Liver (tissue), 9 donors: Measurements from ENCODE around the gene RNU2-63P. TPM values are rescaled to one million over a fixed set of nuclear protein-coding genes. Genes with fewer than 3 reads are reported as not detected.

ENCODE experiments used
- DNase-seq: peaks from one replicate; pipeline ENCODE4 v3.0.0-alpha.2; 2017; ENCODE audit warnings: low spot score
- H3K27ac ChIP-seq, 2 donors: one replicate each; pipeline ENCODE4 v1.7.0; 2013; ENCODE audit warnings: inconsistent platforms in 2 of 2, low read length in 2 of 2, control low read depth in 1 of 2, low read depth in 1 of 2, mild to moderate bottlenecking in 1 of 2
- H3K27me3 ChIP-seq, 4 donors: one replicate each; pipeline versions ENCODE4 v1.6.1 to v1.7.0; 2013; ENCODE audit warnings: low read length in 3 of 4, inconsistent platforms in 1 of 4, mild to moderate bottlenecking in 1 of 4, moderate library complexity in 1 of 4; ENCODE audit not compliant: control insufficient read depth in 4 of 4, insufficient read depth in 4 of 4
- H3K36me3 ChIP-seq, 4 donors: one replicate each; pipeline versions ENCODE4 v1.6.1 to v1.7.0; 2013; ENCODE audit warnings: low read length in 3 of 4, mild to moderate bottlenecking in 3 of 4, low read depth in 1 of 4, moderate library complexity in 1 of 4; ENCODE audit not compliant: control insufficient read depth in 4 of 4, insufficient read depth in 3 of 4
- H3K4me1 ChIP-seq, 4 donors: one replicate each; pipeline versions ENCODE4 v1.6.1 to v1.7.0; 2013; ENCODE audit warnings: low read length in 3 of 4, mild to moderate bottlenecking in 3 of 4, moderate library complexity in 1 of 4; ENCODE audit not compliant: control insufficient read depth in 4 of 4, insufficient read depth in 4 of 4
- H3K4me3 ChIP-seq, 3 donors: one replicate each; pipeline versions ENCODE4 v1.6.1 to v1.7.0; 2013; ENCODE audit warnings: low read length in 3 of 3, control low read depth in 1 of 3, low read depth in 1 of 3, mild to moderate bottlenecking in 1 of 3
- H3K9ac ChIP-seq, 2 donors: one replicate each; pipeline ENCODE4 v1.7.0; 2013; ENCODE audit warnings: low read length in 2 of 2, mild to moderate bottlenecking in 2 of 2, moderate library complexity in 2 of 2, control low read depth in 1 of 2, low read depth in 1 of 2
- H3K9me3 ChIP-seq, 4 donors: one replicate each; pipeline versions ENCODE4 v1.6.1 to v1.7.0; 2013; ENCODE audit warnings: low read length in 3 of 4; ENCODE audit not compliant: control insufficient read depth in 4 of 4
- CTCF ChIP-seq: fragments of 150-350 bp; IDR thresholded peaks from 2 replicates; pipeline ENCODE4 v1.5.1; 2017; ENCODE audit warnings: improper control_type of control experiment, low read depth, low read length; ENCODE audit not compliant: missing input control
- FOXA1 ChIP-seq: IDR thresholded peaks from 2 replicates; pipeline ENCODE4 v1.6.1; 2016; ENCODE audit warnings: antibody characterized with exemption
- FOXA2 ChIP-seq: IDR thresholded peaks from 2 replicates; pipeline ENCODE4 v1.6.1; 2016; ENCODE audit warnings: antibody characterized with exemption
- GABPA ChIP-seq, 2 donors: IDR thresholded peaks in 1 of 2; conservative IDR thresholded peaks in 1 of 2; 2 replicates each; pipeline ENCODE4 v1.6.1; 2016; ENCODE audit warnings: antibody characterized with exemption in 2 of 2, mild to moderate bottlenecking in 1 of 2, moderate library complexity in 1 of 2
- MAX ChIP-seq: IDR thresholded peaks from 2 replicates; pipeline ENCODE4 v1.6.1; 2016; ENCODE audit warnings: antibody characterized with exemption
- NR2F2 ChIP-seq: IDR thresholded peaks from 2 replicates; pipeline ENCODE4 v1.6.1; 2016; ENCODE audit warnings: antibody characterized with exemption
- REST ChIP-seq: IDR thresholded peaks from 2 replicates; pipeline ENCODE4 v1.6.1; 2016; ENCODE audit warnings: antibody characterized with exemption, mild to moderate bottlenecking
- RXRA ChIP-seq, 2 donors: IDR thresholded peaks; 2 replicates each; pipeline ENCODE4 v1.6.1; 2017 to 2018; ENCODE audit warnings: antibody characterized with exemption in 2 of 2, mild to moderate bottlenecking in 1 of 2
- TAF1 ChIP-seq: conservative IDR thresholded peaks from 2 replicates; pipeline ENCODE4 v1.6.1; 2016; ENCODE audit warnings: antibody characterized with exemption, mild to moderate bottlenecking
- YY1 ChIP-seq: IDR thresholded peaks from 2 replicates; pipeline ENCODE4 v1.6.1; 2016; ENCODE audit warnings: antibody characterized with exemption, mild to moderate bottlenecking
- ZBTB33 ChIP-seq: IDR thresholded peaks from 2 replicates; pipeline ENCODE4 v1.6.1; 2016; ENCODE audit warnings: antibody characterized with exemption
- WGBS: extraction: QIAGEN DNeasy Blood & Tissue Kit; methylation state at CpG from one replicate; pipeline ENCODE4 v1.1.7; 2013; 5-methylcytosine and 5-hydroxymethylcytosine counted together
- polyA plus RNA-seq, 2 donors: library from polyadenylated mRNA; stranded (reverse) in 1 of 2; unstranded in 1 of 2; fragments of 200-250 nt in 1 of 2; fragments of >200 nt in 1 of 2; fragmentation: Nextera tagmentation in 1 of 2; extraction: Ambion mirVana in 1 of 2; gene quantifications; one replicate each; pipeline versions ENCODE4 v1.2.1 to v1.2.3, GENCODE V29; 2013 to 2015
- total RNA-seq, 2 donors: library from RNA; depleted of rRNA; stranded (reverse); fragments of >200 nt; gene quantifications; one replicate each; pipeline ENCODE4 v1.2.3, GENCODE V29; 2014
- donor health status: healthy.
- donor health status: healthy.
- donor health status: healthy.
- donor health status: healthy.
- donor health status: healthy.

RNU2-63P gene
- total and polyA plus RNA-seq, 4 donors = not detected

- no peak for DNase-seq
- TF ChIP-seq CTCF (no peak), RXRA (IDR thresholded peaks at IDR 0.05) (peak in 1 of 2 donors; percentile 19), TAF1 (no peak), GABPA (IDR thresholded peaks at IDR 0.05 in 1 of 2, conservative IDR thresholded peaks at IDR 0.05 in 1 of 2) (no peak), NR2F2 (no peak), FOXA2 (no peak), MAX (no peak)
Measured at GRCh38 chr2:88053296-88053695, 36.9 kb upstream of the RNU2-63P start.

GRCh38 chr2:88051792-88052191, 35.4 kb upstream of the RNU2-63P start:
- Histone ChIP-seq H3K27ac (no peak overlapping the region), H3K36me3 (peaks cover 0 to 2% (median under 1%) of the 10 kb centered on the region in 4 donors), H3K4me1 (peaks cover 4 to 27% (median 17%) of the 10 kb centered on the region in 4 donors), H3K9me3 (no peaks in the 10 kb centered on the region), H3K4me3 (no peak overlapping the region), H3K9ac (no peak overlapping the region), H3K27me3 (no peaks in the 10 kb centered on the region)
- TF ChIP-seq REST (no peak), YY1 (no peak), FOXA1 (no peak), NR2F2 (no peak), GABPA (IDR thresholded peaks at IDR 0.05 in 1 of 2, conservative IDR thresholded peaks at IDR 0.05 in 1 of 2) (no peak), ZBTB33 (no peak)
- 80% methylated on average over 2 of the region's 2 CpGs for WGBS
- DNase-seq = no peak

More at GRCh38 chr2:88053296-88053695, 36.9 kb upstream of the RNU2-63P start:
- Histone ChIP-seq H3K4me1 (peaks cover 4 to 27% (median 17%) of the 10 kb centered on the region in 4 donors), H3K9me3 (no peaks in the 10 kb centered on the region), H3K27ac (peak overlapping the region; percentile 31 to 48), H3K36me3 (peaks cover 0 to 2% (median under 1%) of the 10 kb centered on the region in 4 donors), H3K4me3 (no peak overlapping the region), H3K9ac (no peak overlapping the region), H3K27me3 (no peaks in the 10 kb centered on the region)
- 9% methylated on average over 1 of the region's 1 CpG for WGBS
